ENCODE data around the gene LTA. TPM values are rescaled to one million over a fixed set of nuclear protein-coding genes. Genes with fewer than 3 reads are reported as not detected.

The LTA gene
- total RNA-seq, 1 experiment from 2014 or later = 1.1 TPM

- H3K9me2 ChIP-seq (ENCODE audit: insufficient read depth) = no peaks in the 10 kb centered on the region
- no peak overlapping the region for H2AFZ ChIP-seq (ENCODE audit: low read depth, low read length, poor library complexity, severe bottlenecking)
- H3K27ac ChIP-seq (ENCODE audit: low read depth, low read length) = no peak overlapping the region
- intact Hi-C loops (cut with micrococcal nuclease) = no loop called here
- H3K9ac ChIP-seq (ENCODE audit: low read length) = no peak overlapping the region
- ChIA-PET RAD21 (ENCODE audit: low non-redundant PET in 1 of 2, low total read pairs in 2 of 2, uncharacterized antibody in 2 of 2, unreplicated experiment in 2 of 2) (no interaction called here), CTCF (interaction anchor here (1.1 kb wide), 1 partner anchor 12 kb away, joined by 6 read pairs; no protein-coding TSS in a partner anchor), POLR2A (no interaction called here)
- no peaks in the 10 kb centered on the region for H3K9me3 ChIP-seq (ENCODE audit: control insufficient read depth in 1 of 2, insufficient read depth in 1 of 2, low read depth in 1 of 2, low read length in 2 of 2)
- no peaks in the 10 kb centered on the region for H3K79me2 ChIP-seq (ENCODE audit: insufficient read depth, low read length)
- no peaks in the 10 kb centered on the region for H3K27me3 ChIP-seq (ENCODE audit: insufficient read depth, low read length)
- H3K4me1 ChIP-seq (ENCODE audit: control insufficient read depth in 1 of 2, insufficient read depth in 2 of 2, low read length in 2 of 2) = no peaks in the 10 kb centered on the region
- H3K4me3 ChIP-seq (replicated peaks in 1 of 2; ENCODE audit: low read depth in 1 of 2, low read length in 2 of 2) = no peak overlapping the region
- TF ChIP-seq SP1 (IDR thresholded peaks at IDR 0.05; ENCODE audit: low read depth) (no peak), EGR1 (IDR thresholded peaks at IDR 0.05; ENCODE audit: low read depth) (no peak)
- no peaks in the 10 kb centered on the region for H3K36me3 ChIP-seq (ENCODE audit: control insufficient read depth in 1 of 2, insufficient read depth in 2 of 2, low read length in 2 of 2)
- H3K4me2 ChIP-seq (ENCODE audit: low read length) = no peak overlapping the region
- no peak for DNase-seq (ENCODE audit: low read depth, low spot score)
- no TSS peak for BruUV-seq (replicated peaks)
- H4K20me1 ChIP-seq (ENCODE audit: insufficient read depth) = no peaks in the 10 kb centered on the region
- ATAC-seq = no peak
Observed at GRCh38 chr6:31610968-31611367, 38.9 kb downstream of the LTA start.

- Histone ChIP-seq H3K27me3 (ENCODE audit: insufficient read depth, low read length) (no peaks in the 10 kb centered on the region), H3K9me3 (ENCODE audit: control insufficient read depth in 1 of 2, insufficient read depth in 1 of 2, low read depth in 1 of 2, low read length in 2 of 2) (no peaks in the 10 kb centered on the region), H3K79me2 (ENCODE audit: insufficient read depth, low read length) (no peaks in the 10 kb centered on the region), H4K20me1 (ENCODE audit: insufficient read depth) (no peaks in the 10 kb centered on the region), H3K4me1 (ENCODE audit: control insufficient read depth in 1 of 2, insufficient read depth in 2 of 2, low read length in 2 of 2) (peaks cover 0 to under 1% of the 10 kb centered on the region in 2 experiments; a peak in 2 of 4 replicates), H3K36me3 (ENCODE audit: control insufficient read depth in 1 of 2, insufficient read depth in 2 of 2, low read length in 2 of 2) (no peaks in the 10 kb centered on the region), H3K4me2 (ENCODE audit: low read length) (no peak overlapping the region), H3K9ac (ENCODE audit: low read length) (no peak overlapping the region), H3K9me2 (ENCODE audit: insufficient read depth) (no peaks in the 10 kb centered on the region), H3K27ac (ENCODE audit: low read depth, low read length) (no peak overlapping the region), H2AFZ (ENCODE audit: low read depth, low read length, poor library complexity, severe bottlenecking) (no peak overlapping the region), H3K4me3 (replicated peaks in 1 of 2; ENCODE audit: low read depth in 1 of 2, low read length in 2 of 2) (no peak overlapping the region)
- ATAC-seq (no peak), DNase-seq (ENCODE audit: low read depth, low spot score) (no peak)
- ChIA-PET RAD21 (ENCODE audit: low non-redundant PET in 1 of 2, low total read pairs in 2 of 2, uncharacterized antibody in 2 of 2, unreplicated experiment in 2 of 2) (no interaction called here), POLR2A (no interaction called here), CTCF (no interaction called here)
- intact Hi-C loops (cut with micrococcal nuclease) = no loop called here
- BruUV-seq (replicated peaks) = no TSS peak
- TF ChIP-seq EZH2 (IDR thresholded peaks at IDR 0.05) (no peak), ELF1 (IDR thresholded peaks at IDR 0.05; ENCODE audit: borderline replicate concordance, low read depth) (no peak), TCF7L2 (IDR thresholded peaks at IDR 0.05; ENCODE audit: borderline replicate concordance, extremely low read depth, insufficient read depth, insufficient read length) (no peak), EZH2phosphoT487 (IDR thresholded peaks at IDR 0.05; ENCODE audit: borderline replicate concordance) (no peak), EGR1 (IDR thresholded peaks at IDR 0.05; ENCODE audit: low read depth) (no peak), RAD21 (IDR thresholded peaks at IDR 0.05; ENCODE audit: low read depth) (no peak), ATF3 (IDR thresholded peaks at IDR 0.05) (no peak), ZBTB33 (IDR thresholded peaks at IDR 0.05; ENCODE audit: extremely low read depth, insufficient replicate concordance, low read length) (no peak), POLR2A (IDR thresholded peaks at IDR 0.05; ENCODE audit: borderline replicate concordance, extremely low read depth, insufficient read depth, insufficient read length) (no peak), CEBPB (IDR thresholded peaks at IDR 0.05; ENCODE audit: low read depth) (no peak), CBX3 (IDR thresholded peaks at IDR 0.05; ENCODE audit: low read depth) (no peak), REST (IDR thresholded peaks at IDR 0.05; ENCODE audit: low read depth) (no peak), SRF (IDR thresholded peaks at IDR 0.05; ENCODE audit: low read depth) (no peak)
- TF ChIP-seq, protein P1, sequence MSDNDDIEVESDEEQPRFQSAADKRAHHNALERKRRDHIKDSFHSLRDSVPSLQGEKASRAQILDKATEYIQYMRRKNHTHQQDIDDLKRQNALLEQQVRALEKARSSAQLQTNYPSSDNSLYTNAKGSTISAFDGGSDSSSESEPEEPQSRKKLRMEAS (IDR thresholded peaks at IDR 0.05) = no peak
Observed at GRCh38 chr6:31614075-31614619, 42.1 kb downstream of the LTA start.
